Mononuclear cell (primary cell): ENCODE data around the gene FASTKD3. TPM values are rescaled to one million over a fixed set of nuclear protein-coding genes. Genes with fewer than 3 reads are reported as not detected.

ENCODE experiments used
- H3K27me3 ChIP-seq: 2 replicates; pipeline ENCODE4 v1.6.0; 2011; ENCODE audit warnings: low read length, control low read depth; ENCODE audit not compliant: insufficient read depth
- H3K4me1 ChIP-seq: 2 replicates; pipeline ENCODE4 v1.5.1; 2011; ENCODE audit warnings: mild to moderate bottlenecking, low read length, control low read depth; ENCODE audit not compliant: insufficient read depth
- H3K4me3 ChIP-seq: 2 replicates; pipeline ENCODE4 v1.5.1; 2011; ENCODE audit warnings: mild to moderate bottlenecking, low read length, moderate library complexity
- H3K9me3 ChIP-seq: 2 replicates; pipeline ENCODE4 v1.5.1; 2011; ENCODE audit warnings: low read depth, mild to moderate bottlenecking, control low read depth, low read length
- total RNA-seq: library from RNA; depleted of rRNA; stranded (reverse); fragments of >200 nt; gene quantifications from one replicate; pipeline ENCODE4 v1.2.3, GENCODE V29; 2012

The FASTKD3 gene
- total RNA-seq, 1 donor: 9.2 TPM

GRCh38 chr5:7894439-7894838 is 25.6 kb upstream of the FASTKD3 start:
- Histone ChIP-seq H3K9me3 (no peaks in the 10 kb centered on the region), H3K4me3 (no peak overlapping the region), H3K4me1 (no peaks in the 10 kb centered on the region), H3K27me3 (no peaks in the 10 kb centered on the region)

GRCh38 chr5:7888901-7889300 is 20.1 kb upstream of the FASTKD3 start:
- Histone ChIP-seq H3K4me3 (no peak overlapping the region), H3K9me3 (no peaks in the 10 kb centered on the region), H3K4me1 (no peaks in the 10 kb centered on the region), H3K27me3 (no peaks in the 10 kb centered on the region)

- peaks cover 3% of the 10 kb centered on the region for H3K4me1 ChIP-seq
- H3K9me3 ChIP-seq: no peaks in the 10 kb centered on the region
- H3K27me3 ChIP-seq: no peaks in the 10 kb centered on the region
- no peak overlapping the region for H3K4me3 ChIP-seq
Measured at GRCh38 chr5:7886849-7887475, 18.1 kb upstream of the FASTKD3 start.

- Histone ChIP-seq H3K27me3 (no peaks in the 10 kb centered on the region), H3K4me1 (peaks cover 7% of the 10 kb centered on the region), H3K9me3 (no peaks in the 10 kb centered on the region)
Measured at GRCh38 chr5:7884491-7885267, 15.8 kb upstream of the FASTKD3 start.

GRCh38 chr5:7882926-7883325 is 14.1 kb upstream of the FASTKD3 start:
- Histone ChIP-seq H3K27me3 (no peaks in the 10 kb centered on the region), H3K9me3 (no peaks in the 10 kb centered on the region), H3K4me1 (peaks cover 24% of the 10 kb centered on the region), H3K4me3 (no peak overlapping the region)

More at GRCh38 chr5:7884491-7885267, 15.8 kb upstream of the FASTKD3 start:
- no peak overlapping the region for H3K4me3 ChIP-seq

- no peak overlapping the region for H3K4me3 ChIP-seq
- H3K27me3 ChIP-seq: no peaks in the 10 kb centered on the region
- no peaks in the 10 kb centered on the region for H3K9me3 ChIP-seq
- peaks cover 28% of the 10 kb centered on the region for H3K4me1 ChIP-seq
Measured at GRCh38 chr5:7881816-7882215, 13.0 kb upstream of the FASTKD3 start.

GRCh38 chr5:7881091-7881490 is 12.3 kb upstream of the FASTKD3 start:
- no peaks in the 10 kb centered on the region for H3K27me3 ChIP-seq
- no peaks in the 10 kb centered on the region for H3K9me3 ChIP-seq
- peaks cover 28% of the 10 kb centered on the region for H3K4me1 ChIP-seq
- H3K4me3 ChIP-seq: no peak overlapping the region

- Histone ChIP-seq H3K4me3 (no peak overlapping the region), H3K27me3 (no peaks in the 10 kb centered on the region), H3K9me3 (no peaks in the 10 kb centered on the region), H3K4me1 (peaks cover 28% of the 10 kb centered on the region)
Measured at GRCh38 chr5:7878381-7878873, 9.6 kb upstream of the FASTKD3 start.

- peaks cover 28% of the 10 kb centered on the region for H3K4me1 ChIP-seq
- no peak overlapping the region for H3K4me3 ChIP-seq
- no peaks in the 10 kb centered on the region for H3K9me3 ChIP-seq
- no peaks in the 10 kb centered on the region for H3K27me3 ChIP-seq
Measured at GRCh38 chr5:7877851-7878250, 9.0 kb upstream of the FASTKD3 start.

GRCh38 chr5:7876867-7877266 is 8.0 kb upstream of the FASTKD3 start:
- Histone ChIP-seq H3K4me3 (no peak overlapping the region), H3K9me3 (no peaks in the 10 kb centered on the region), H3K27me3 (no peaks in the 10 kb centered on the region), H3K4me1 (peaks cover 23% of the 10 kb centered on the region)

- Histone ChIP-seq H3K27me3 (no peaks in the 10 kb centered on the region), H3K4me1 (peaks cover 39% of the 10 kb centered on the region), H3K4me3 (no peak overlapping the region), H3K9me3 (no peaks in the 10 kb centered on the region)
Measured at GRCh38 chr5:7875151-7875550, 6.3 kb upstream of the FASTKD3 start.

GRCh38 chr5:7874639-7875038 is 5.8 kb upstream of the FASTKD3 start:
- Histone ChIP-seq H3K27me3 (no peaks in the 10 kb centered on the region), H3K9me3 (no peaks in the 10 kb centered on the region), H3K4me1 (peaks cover 39% of the 10 kb centered on the region), H3K4me3 (no peak overlapping the region)

GRCh38 chr5:7873216-7873615 is 4.4 kb upstream of the FASTKD3 start:
- Histone ChIP-seq H3K4me1 (peaks cover 30% of the 10 kb centered on the region), H3K27me3 (no peaks in the 10 kb centered on the region), H3K4me3 (no peak overlapping the region), H3K9me3 (no peaks in the 10 kb centered on the region)

- Histone ChIP-seq H3K4me1 (peaks cover 27% of the 10 kb centered on the region), H3K27me3 (no peaks in the 10 kb centered on the region), H3K4me3 (no peak overlapping the region), H3K9me3 (no peaks in the 10 kb centered on the region)
Measured at GRCh38 chr5:7872517-7873130, 3.8 kb upstream of the FASTKD3 start.

GRCh38 chr5:7871653-7872052 is 2.8 kb upstream of the FASTKD3 start:
- H3K9me3 ChIP-seq: no peaks in the 10 kb centered on the region
- H3K4me1 ChIP-seq: peaks cover 32% of the 10 kb centered on the region

More at GRCh38 chr5:7871653-7872052, 2.8 kb upstream of the FASTKD3 start:
- no peaks in the 10 kb centered on the region for H3K27me3 ChIP-seq
- H3K4me3 ChIP-seq: no peak overlapping the region
